GM19463 (cell line): ENCODE results near the gene EVA1A.

Experiments used
- ATAC-seq: cut with Tn5 transposase; IDR thresholded peaks from one replicate; pipeline ENCODE4 v1.9.1; 2021; ENCODE audit warnings: mild to moderate bottlenecking, moderate library complexity; ENCODE audit not compliant: unreplicated experiment

The EVA1A gene

DNA sequence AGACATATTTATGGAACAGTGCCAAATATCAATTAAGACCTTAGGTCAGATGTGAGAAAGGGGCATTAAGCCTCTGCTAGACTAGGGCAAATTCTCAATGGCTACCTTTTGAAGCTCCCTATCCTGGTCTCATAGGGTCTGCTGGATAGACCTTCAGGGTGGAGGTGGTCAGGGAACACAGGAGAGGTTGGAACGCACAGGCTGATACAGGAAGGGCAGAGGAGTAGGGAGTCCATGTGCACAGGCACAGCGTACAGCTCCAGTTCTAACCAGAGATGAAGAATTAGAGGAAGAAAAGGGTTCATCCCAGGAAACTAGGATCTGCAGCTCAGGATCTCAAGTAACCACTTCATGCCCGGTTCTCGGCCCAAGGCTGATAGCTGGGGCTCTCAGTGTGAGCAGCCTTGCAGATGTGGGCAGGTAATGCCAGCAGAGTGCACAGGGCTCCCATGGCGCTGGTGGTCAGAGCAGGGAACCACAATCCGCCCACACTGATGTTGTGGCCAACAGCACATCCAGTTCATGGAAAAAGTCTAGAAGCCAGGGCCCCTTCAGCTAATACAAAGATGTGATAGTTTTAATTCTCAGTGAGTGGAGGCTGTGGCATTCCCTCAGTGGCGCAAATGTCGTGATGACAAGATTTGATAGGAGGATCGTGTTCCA lies 3.4 kb upstream of the EVA1A start:
- ATAC-seq, result no peak

DNA sequence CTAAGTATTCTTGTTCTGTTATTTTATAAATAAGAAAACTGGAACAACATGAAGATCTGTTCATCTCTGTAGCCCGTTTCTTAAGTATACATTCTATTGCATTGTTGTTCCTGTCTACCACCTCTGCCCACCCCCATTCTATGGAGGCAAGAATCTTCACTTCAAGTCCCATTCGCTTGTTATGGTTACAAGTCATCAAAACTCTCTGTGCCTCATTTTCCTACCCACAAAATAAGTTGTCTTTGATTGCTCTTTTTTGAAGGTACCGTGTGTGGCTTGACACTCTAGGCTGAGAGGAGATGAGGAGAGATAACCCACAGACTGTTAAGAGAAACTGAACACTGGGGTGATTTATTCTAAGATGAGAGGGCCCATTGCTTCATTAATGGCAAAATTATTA lies 2.9 kb upstream of the EVA1A start:
- no peak for ATAC-seq

DNA sequence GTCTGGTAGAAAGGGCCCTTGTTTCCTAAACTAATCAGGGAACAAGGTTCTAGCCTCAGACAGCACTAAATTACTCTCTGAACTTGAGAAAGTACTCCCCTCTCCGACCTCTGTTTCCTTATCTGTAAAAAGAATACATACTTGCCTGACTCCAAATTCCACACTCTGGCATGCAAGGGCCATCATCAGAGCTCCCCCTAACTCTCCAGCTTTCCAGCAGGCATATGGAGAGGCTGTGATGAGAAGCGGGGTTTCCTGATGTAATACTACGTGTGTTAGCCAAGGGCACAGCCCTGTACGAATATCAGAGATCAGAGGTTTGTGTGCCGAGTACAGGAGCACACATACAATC lies 1.8 kb upstream of the EVA1A start:
- ATAC-seq, result no peak

DNA sequence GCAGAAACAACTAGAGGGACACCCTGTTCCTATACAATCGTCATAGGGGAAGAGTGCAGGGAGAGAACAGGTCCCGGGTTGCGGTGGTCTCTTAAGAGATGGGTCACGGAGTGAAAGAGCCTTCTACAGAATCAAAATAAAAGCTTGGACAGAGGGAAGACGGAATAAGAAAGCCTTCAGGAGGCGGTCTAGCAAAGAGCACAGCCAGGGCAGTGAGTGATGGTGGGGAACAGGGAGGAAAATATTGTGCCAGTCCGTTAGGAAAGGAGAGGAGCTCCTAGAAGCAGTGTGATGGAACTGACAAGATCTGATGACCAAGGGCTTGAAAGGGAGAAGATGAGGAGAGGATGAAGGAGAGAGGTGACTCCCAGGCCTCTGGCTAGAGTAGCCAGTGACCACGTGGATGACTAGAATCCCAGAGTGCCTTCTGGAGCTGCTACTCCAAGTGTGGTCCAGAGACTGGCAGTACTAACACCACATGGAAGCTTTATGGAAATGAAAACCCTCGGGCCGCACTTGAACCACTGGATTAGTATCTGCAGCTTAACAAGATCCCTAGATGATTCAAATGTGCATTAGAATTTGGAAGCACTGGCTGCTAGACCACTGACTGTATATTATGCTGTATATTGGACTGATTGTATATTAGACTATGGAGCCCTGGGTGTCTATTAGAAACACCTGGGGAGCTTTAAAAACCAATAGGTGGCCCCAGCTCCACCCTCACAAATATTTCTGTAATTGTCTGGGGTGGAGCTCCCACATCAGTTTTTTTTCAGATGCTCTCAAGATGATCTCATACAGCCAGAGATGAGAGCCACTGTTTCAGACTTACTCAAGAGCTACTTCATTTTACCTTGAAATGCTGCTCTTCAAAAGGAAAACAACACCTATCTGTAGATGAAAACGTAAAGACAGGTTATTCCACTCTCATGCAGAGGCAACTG lies 1.1 kb upstream of the EVA1A start:
- no peak for ATAC-seq

DNA sequence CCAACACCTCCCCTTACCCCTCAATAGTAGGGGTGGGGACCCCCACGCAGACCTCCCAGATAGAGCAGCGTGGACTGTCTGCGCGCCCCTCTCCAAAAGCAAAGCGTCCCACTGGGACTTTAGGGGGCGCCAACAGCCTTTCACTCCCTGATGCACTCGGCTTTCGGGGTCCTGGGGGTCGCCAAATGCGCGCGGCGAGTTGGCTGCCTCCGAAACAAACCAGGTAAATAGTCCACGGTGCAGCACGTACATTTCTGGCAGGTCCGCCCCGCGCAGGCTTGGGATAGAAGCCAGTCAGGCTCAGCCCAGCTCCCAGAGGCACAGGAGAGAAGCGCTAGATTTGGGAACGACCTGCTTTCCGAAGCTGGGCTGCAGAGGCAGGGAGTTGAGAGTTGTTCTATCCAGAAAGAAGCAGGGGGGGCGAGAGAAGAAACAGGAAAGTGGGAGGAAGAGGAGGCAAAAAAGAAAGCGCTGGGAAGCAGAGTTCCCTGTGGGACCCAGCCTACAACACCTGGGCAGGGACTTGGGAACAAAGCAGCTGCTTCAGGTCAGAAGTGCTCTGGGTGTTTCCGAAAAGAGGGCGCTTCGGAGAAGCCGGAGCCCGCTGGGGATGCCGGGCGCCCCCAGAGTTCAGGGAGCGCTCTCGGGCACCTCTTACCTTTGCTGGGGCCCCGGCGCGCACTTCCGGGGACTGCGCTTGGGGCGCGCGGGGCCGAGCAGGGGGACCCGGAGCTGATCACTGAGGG lies 544 bp downstream of the EVA1A start:
- no peak for ATAC-seq

DNA sequence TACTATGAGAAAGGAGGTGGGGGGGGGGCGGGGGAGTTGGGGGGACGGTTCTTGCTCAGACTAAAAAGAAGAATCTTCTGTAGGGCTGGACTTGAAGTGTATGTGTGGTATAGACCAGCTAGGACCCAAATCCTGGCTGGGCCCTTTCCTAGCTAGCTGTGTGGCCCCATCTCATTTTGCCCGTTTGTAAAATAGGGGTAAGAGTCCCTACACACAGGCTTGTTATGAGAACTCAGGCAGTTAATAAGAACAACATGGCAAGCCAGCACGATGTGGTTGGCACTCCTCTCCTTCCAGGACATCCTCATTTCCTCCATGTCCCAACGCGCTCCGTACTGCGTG lies 1.1 kb downstream of the EVA1A start:
- ATAC-seq, result no peak

DNA sequence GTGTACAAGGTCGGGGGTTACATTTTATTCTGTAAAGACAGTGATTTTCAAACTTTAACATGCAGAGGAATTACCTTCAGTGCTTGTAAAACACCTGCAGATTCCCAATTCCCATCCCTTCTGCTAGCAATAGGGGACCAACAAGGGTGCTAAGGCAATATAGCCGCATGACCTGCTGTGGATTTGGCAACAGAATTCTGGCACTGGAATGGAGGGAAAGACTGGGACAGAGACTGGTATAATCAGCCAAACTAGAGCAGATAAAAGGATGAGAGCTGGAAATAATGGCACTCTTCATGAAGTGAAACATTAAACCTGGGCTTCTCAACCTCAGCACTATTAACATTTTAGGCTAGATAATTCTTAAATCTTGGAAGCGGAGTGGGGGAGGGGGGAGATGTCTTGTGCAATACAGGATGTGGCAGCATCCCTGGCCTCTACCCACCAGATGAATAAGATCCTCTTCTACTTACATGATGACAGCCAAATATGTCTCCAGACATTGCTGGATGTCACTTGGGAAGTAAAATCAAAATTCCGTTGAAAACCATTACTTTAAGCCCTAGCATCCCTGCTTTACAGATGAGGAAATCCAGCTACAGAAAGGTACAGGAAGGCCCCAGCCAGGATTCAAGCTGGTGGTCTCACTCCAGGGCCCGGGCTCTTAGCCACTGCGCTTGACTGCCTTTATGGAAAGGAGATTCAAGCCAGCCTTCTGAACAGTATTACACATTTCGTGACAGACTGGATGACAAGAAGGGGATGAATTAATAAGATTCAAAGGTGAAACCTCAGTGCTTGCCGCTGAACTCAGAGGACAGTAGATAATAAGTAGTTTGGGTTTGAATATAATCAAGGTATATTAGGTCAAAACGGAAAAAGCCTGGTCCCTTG lies 1.7 kb downstream of the EVA1A start:
- ATAC-seq, result no peak

DNA sequence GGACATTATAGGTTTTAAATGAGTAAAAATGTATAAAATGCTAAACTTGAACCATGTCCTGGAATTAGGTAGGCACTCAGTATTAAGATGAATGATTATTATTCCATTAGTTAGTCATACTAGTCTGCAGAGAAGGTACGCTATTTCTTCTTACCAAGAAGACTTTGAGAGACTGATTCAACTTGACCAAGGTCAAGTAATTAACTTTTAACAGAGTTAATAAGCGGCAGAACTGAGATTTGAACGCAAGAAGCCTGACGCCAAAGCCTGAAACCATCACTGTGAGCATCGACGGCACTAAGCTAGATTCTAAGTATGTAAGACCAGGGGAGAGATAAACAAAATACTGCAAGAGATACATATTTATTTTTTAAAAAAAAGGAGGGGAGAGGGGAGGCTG lies 2.6 kb downstream of the EVA1A start:
- no peak for ATAC-seq

DNA sequence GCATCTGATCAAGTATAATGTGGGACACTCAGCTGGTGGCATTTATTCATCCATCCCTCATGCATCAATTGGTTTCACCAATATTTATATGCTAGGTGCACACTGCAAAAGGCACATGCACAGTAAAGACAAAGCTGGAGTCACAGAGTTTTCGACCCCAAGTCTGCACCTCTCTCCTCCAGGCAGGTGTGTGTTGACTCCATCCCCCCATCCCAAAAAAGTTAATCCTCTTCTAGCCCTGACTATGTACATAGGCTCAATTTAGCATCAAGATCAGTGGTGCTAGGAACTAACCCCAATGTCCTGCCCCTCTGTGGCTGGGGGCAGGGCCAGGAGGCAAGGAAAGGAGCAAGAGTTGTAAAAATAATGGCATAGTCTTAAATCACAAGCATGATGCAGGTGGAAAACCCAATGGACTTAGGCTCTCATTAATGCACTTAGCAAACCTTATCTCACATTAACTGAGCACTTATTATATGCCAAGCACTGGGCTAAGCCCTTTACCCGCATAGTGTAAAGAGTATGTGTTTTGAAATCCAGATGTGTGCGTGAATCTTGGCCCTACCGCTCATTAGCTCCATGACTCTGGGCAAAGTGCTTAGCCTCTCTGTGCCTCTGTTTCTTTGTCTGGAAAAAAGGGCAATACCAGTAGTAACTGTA lies 3.1 kb downstream of the EVA1A start:
- ATAC-seq, result no peak

DNA sequence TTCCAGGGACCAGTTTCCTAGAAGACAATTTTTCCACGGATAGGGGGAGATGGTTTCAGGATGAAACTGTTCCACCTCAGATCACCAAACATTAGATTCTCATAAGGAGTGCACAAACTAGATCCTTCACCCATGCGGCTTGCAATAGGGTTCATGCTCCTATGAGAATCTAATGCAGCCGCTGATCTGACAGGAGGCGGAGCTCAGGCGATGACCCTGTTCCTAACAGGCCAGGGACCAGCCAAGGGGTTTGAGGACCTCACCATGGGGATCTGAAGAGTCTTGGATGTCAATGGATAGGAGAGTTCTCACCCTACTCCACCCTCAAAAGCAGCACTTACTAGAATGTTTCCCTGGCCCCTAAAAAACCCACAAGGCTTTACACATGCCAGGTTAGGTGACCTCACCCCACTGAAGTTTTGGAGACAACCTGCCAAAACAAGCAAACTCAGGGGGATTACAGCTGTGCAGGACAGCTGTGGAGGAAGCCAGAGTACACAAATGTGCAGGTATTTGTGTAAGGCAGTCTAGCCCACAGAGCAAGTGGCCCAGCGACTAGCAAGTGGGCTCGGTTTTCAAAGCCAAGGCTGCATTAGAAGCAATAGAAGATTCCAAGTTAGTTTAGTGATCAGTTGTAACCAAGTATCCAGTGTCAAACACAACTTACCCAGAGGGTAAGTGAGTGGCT lies 3.9 kb downstream of the EVA1A start:
- ATAC-seq, result no peak

DNA sequence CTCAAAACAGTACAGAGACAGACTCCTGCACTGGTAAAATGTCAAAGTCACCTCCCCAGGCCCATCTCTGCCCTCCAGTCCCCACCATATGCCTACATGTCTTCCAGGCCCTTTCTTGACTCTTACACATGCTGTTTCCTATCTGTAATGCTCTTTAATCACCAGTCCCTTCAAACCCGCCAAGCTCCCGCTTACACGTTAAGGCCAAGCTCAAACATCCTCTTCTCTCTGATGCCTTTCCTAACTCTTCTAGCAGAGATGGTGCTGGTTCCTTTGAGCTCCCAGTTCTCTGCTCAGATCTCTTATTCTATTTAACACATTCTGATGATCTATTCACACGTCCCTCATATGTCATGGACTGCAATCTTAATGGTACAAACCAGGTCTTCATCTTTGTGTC lies 5.0 kb downstream of the EVA1A start:
- no peak for ATAC-seq

DNA sequence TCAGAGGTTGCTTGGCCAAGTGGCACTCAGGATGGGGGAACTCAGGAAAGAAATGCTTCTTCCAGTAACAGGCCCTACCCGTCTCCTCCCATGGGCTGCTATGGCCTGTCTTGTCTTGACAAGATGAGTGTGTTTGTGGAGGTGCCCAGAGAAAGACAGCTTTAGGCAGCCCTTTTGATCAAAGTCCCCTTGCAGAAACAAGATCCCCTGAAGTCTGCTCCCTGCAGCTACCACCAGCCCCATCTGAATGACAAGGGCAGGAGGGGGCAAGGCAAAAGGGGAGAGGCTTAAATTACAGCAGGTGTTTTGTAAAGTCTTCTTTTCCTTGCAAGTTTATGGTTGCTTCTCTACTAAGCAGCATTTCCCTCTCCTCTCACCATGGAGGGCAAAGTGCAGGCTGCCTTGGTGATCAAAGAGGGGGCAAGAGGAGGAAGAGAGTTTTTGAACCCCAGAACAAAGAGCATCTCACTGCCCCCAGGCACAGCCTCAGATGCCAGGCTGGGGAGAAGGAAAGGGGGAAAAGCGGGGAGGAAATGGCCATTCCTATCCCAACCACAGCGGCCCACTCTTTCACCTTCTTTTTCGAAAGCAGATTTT lies 6.7 kb downstream of the EVA1A start:
- no peak for ATAC-seq

DNA sequence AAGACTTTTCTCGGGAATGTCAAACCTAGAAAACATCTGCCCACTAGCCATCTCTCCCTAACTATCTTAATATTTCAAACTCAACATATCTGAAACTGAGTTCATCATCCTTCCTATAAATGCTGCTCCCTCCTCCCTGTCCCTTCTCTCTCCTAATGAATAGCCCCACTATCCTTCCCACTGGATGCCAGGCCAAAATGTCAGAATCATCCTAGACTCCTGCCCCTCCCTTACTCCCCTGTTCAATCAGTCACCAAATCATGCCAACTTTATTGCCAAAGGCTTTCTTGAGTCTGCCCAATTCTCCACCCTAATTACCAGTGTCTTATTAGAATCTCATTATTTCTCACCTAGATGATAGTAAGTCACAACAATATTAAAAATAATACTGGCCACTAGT lies 8.5 kb downstream of the EVA1A start:
- ATAC-seq, result no peak

DNA sequence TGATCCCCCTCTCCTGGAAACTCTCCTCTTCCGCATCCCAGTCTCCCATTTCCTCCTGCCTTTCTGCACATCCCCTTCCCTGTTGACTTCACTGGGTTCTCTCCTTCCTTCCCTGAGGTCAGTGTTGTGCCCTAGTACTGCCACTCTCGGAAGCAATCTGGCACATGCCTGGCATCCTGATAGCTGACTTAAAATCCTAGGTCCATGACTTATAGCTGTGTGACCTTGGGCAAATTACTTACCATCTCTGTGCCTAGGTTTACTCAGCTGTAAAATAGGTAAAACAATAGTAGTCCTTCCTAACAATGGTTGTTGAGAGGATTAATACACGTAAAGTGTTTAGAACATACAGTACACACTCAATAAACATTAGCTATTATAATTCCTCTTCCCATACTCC lies 9.3 kb downstream of the EVA1A start:
- no peak for ATAC-seq

DNA sequence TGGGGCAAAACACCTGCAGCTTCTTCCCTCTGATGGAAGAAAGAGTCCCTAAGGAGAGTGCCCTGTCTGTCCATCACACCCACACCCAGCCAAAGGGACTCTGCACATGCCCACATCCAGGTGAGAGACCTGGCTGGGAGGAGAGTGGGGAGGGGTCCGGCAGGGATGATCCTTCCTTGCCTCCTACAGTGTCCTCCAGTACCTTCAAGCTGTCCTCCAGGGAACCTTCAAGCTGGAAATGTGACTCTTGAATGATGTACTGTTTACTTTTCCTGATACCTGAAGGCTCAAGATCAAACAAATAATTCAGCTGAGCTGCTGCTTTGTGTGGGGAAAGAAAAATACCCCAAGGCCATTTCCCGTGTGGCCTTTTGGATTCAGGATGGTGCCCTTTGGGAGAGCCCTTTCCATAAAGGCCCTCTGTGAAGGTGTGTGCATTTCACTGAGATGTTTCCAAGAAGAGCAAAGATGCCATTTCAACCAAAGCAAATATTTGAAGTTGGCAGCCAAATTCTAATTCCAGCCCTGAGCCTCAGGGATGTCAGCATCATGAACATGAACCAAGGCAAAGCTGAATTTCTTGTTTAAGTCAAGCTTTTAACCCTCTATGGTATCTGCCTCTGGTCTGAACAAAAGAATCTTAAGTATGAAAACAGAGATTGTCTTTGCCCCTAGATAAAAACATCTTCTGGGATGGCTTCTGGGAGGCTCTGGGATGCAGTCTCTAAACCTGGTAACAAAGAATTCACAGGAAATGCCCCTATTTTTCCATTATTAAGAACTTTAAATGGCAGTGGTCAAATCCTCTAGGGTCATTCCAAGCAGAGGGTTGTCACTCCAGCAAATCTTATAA lies 11.1 kb downstream of the EVA1A start:
- ATAC-seq, result no peak

DNA sequence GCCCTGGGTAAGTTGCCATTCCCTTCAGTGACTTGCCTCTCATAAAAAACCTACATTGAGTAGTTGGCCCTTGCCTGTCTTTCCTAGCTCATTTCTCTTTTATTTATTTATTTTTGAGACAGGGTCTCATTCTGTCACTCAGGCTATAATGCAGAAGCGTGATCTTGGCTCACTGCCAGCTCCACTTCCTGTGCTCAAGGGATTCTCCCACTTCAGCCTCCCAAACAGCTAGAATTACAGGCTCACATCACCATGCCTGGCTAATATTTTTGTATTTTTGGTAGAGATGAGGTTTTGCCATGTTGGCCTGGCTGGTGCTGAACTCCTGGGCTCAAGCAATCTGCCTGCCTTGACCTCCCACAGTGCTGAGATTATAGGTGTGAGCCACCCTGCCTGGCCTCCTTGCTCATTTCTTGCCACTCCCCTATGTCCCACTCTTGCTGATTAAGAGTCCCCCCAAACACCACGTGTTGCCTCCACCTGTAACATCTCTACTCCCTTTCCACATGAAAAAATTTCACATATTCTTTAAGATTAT lies 12.6 kb downstream of the EVA1A start:
- ATAC-seq, result no peak

DNA sequence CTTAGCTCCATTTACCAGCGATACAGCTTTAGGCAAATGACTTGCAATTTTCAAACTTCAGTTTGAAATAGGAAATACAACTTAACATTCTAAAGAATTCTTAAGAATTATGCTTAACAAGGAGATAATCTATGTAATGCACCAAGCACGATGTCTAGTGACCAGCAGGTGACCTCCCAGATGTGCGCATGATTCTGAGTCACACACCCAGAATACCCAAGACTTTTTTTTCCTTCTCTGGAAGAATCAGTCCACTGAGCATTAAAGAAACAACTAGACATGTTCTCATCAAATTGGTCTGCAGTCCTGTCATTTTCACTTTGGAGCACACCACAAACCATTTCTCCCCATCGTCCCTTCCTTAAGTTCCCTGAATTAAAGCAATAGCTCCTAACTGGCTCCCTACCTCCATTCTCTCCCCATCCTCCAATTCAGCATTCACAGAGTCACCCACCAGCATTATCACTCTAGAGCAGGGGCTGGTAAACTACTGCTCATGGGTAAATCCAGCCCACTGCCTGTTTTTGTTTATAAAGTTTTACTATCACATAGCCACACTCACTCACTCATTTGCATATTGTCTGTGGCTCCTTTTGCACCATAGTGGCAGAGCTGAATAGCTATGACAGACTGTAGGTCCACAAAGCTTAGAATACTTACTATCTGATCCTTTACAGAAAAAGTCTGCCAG lies 13.2 kb downstream of the EVA1A start:
- ATAC-seq, result no peak

DNA sequence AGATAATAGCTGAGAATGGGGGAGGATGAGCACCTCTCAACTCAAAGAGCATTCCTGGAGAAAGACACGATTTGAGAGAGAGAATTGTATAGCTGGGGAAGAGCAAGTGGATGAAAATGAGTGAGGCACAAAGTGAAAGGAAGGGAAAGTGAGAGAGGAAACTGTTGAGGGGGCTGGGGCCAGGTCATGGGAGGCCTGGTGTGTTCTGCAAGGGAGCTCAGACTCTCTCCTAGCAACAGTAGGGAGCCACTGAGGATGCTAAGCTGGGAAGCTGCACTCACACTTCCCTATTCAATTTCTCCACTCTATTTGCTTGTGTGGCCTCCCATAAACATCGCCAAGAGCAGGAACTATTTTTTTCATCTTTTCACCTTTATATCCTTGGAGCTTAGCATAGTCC lies 14.8 kb downstream of the EVA1A start:
- ATAC-seq, result no peak
